Inflammatory macrophage treated with lipopolysaccharide for 1 hour (primary cell): ENCODE measurements around the gene AP3B1.

ENCODE experiments used
- DNase-seq, 2 donors: peaks; one replicate each; pipeline ENCODE4 v3.0.0-alpha.2; 2020 to 2022

AP3B1 gene

GRCh38 chr5:77995793-77996409 is 298.6 kb downstream of the AP3B1 start:
- DNase-seq, result no peak

GRCh38 chr5:77994943-77995342 is 299.6 kb downstream of the AP3B1 start:
- DNase-seq, result no peak

DNA sequence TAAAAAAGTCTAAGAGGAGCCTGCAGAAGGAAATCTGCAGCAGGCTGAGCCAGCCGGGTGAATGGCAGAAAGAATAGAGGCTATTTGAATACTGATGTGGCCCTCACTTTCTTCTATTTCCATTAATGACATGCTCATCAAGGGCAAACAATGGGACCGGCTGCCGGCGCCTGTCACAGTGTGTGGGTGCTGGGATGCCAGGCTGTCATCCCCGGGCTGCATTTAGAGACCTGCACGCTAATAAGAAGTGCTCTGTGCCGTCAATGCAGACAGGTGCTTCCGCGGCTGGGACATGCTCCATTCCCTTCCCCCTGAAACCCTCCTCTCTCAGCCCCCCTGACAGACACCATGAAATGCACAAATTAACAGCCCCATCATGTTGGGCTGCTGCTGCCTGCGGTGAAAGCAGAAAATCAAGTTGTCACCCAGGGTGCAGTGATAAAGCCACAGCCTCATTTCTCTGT is 300.6 kb downstream of the AP3B1 start:
- no peak for DNase-seq

DNA sequence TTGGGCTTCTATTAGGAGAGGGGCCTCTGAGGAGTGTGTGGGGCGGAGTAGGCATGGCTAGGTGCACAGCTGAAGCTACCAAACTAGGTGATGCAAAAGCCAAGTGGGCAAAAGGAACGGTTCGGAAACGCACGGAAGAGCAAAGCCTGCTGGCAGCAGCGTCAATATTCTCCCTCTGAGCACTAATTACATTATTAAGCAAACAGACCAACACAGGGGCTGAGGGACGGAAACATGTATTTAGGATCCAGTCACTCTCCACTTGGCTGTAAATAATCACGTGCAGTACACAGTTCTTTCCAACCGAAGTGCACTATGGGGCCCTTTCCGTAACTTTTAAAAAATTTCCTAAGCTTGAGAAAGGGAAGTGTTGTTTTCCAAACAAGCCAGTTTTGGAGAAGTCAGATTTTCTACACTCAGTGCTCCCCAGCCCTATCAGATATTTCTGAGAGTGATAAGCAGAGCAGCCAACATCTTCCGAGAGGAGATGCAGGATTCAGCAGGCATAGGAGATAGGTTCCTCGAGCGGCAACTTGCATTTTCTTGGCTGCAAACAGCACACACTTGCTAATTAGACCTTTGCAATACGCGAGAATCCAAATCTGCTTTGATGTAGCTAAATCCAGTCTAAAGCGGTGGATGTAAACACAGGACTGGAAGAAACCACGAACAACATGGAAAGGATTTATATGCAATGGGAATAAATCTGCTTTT is 301.2 kb downstream of the AP3B1 start:
- no peak for DNase-seq

DNA sequence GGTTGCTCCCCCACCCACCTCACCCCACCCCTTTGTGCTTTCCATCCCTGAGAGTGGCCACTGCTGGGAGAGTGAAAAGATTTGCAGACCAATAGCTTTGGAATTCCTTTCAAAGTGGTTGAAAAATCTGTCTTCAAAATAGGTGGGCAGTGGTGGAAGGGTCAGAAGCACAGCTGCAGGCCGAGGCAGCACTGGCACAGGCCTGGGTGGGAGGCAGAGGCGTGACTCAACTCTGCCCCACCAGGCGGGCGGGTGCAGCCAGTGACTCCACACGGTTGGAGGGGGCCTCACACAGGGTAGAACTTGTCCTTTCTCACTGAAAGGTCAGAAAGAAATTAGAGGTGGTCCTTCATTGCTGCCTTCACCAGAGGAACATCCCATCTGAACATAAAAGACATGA is 303.4 kb downstream of the AP3B1 start:
- DNase-seq, result no peak

- no peak for DNase-seq
Observed at GRCh38 chr5:77990020-77990419, 304.5 kb downstream of the AP3B1 start.

DNA sequence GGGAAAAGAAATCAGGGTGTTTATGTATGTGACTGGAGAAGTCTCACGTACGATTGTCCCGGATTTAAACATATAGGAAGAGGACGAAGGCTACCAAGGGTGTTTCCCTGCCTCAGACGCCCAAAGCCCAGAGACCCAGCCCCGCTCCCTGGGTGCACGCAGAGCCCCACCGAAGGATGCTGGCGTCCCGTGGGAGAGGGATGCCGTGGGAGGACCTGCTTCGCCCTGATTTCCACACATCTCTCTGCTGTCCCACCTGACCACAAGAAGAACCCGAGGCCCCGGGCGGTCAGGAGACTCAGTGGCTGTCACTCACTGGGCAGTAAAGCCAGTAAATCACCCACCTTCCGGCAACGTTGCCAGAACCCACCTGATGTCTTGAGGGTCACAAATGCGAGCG is 306.5 kb downstream of the AP3B1 start:
- DNase-seq, result no peak

- no peak for DNase-seq
Observed at GRCh38 chr5:77987331-77987730, 307.2 kb downstream of the AP3B1 start.

DNA sequence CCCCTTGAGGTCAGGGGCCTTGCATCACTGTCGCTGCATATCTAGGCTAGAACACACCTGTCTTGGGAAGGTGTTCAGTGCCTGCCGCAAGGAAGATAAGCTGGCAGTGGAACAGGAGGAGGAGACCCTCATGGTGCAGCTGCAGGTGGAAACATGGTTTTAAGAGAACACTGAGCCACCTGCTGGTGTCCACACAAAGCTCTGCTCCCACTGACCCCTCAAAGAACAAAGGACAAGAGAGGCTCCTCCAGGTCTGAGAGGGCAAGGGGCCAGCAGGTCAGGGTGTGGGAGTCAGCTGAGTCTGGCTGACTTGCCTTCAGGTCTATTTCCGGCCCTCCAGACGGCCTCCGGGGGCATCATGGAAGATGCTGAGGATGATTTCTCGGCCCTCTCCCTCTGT is 308.2 kb downstream of the AP3B1 start:
- no peak for DNase-seq

- DNase-seq, result no peak
Observed at GRCh38 chr5:77985247-77985646, 309.3 kb downstream of the AP3B1 start.

- DNase-seq, result no peak
Observed at GRCh38 chr5:77984587-77984986, 309.9 kb downstream of the AP3B1 start.

- no peak for DNase-seq
Observed at GRCh38 chr5:77983482-77984199, 310.9 kb downstream of the AP3B1 start.

DNA sequence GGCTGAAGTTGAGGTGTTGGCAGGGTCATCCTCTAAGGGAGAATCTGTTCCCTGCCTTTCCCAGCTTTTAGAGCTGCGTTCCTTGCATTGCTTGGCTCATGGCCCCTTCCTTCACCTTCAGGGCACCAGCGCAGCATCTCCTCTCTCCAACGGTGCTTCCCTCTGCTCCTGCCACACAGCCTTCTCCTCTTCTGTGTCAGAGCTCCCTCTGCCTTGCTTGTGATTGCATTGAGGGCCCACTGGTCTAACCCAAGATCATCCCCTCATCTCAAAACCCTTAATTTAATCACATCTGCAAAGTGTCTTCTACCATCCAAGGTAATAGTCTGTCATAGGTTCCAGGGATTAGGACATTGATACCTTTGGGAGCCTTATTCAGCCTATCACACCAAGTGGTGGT is 312.7 kb downstream of the AP3B1 start:
- no peak for DNase-seq

GRCh38 chr5:77974576-77974975 is 319.9 kb downstream of the AP3B1 start:
- no peak for DNase-seq

- DNase-seq, result no peak
Observed at GRCh38 chr5:77973253-77973609, 321.3 kb downstream of the AP3B1 start.

DNA sequence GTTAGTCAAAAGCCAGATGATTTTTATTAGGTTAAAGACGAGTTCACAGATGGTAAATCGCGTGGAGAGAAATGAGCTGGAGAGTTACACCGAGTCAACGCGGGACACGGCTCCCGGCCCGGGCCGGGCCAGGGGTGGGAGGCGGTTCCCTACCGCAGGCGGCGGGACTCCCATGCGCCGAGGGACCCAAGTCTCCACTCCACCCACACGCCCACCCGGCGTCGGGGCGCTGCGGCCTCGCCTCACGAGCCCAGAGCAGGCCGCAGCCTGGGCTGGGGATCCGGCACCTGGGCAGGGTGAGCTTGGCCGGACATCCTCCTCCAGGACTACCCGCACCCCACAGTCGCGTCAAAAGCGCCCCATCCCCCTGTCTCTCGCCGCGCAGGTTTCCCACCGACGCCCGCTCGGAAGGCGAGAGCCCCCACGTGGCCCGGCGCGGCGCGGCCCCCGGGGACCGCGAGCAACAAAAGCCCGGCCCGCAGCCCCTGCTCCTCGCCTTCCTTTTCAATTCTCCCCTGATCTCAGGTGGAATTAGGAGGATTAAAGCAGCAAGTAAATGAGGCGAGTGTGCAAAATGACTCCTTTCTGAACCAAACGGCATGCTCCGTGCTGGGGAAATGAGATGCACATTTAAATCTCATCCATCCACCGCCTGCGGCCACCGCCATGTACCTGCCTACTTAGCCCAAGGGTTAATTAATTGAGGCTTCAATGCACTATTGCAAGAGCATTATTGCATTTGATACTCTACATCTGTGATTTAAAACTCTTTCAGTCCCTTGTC is 321.8 kb downstream of the AP3B1 start:
- no peak for DNase-seq

DNA sequence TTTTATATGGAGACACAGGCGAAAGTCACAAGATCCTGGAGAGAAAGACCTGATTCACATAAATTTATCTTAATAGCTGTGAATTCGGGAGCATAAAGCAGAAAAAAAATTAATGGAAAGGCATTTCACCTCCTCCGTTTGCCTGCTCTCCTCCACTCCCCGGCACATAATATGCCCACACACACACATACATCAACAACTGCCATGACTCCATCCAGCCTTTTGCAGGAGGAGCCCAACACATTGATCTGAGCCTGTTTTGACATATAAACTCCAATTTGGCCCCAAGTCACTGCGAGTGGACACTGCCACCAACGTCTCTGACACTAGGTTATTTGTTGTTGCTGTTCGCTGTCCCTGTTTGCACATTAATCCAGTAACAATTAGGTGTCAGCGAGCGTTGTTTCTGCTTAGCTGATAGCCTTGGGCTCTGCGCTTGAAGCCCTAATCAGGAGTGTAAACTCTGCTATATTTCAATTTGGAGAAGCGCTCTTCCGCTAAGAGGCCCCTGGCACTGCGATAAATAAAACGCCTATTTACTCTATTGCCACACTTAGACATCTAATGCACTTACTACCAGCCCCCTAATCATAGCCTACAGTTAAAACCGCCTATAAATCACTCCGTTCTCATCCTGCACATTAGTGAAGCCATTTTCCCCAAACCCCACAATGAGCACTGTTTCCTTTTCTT is 322.6 kb downstream of the AP3B1 start:
- DNase-seq, result no peak

GRCh38 chr5:77970891-77971290 is 323.6 kb downstream of the AP3B1 start:
- no peak for DNase-seq

DNA sequence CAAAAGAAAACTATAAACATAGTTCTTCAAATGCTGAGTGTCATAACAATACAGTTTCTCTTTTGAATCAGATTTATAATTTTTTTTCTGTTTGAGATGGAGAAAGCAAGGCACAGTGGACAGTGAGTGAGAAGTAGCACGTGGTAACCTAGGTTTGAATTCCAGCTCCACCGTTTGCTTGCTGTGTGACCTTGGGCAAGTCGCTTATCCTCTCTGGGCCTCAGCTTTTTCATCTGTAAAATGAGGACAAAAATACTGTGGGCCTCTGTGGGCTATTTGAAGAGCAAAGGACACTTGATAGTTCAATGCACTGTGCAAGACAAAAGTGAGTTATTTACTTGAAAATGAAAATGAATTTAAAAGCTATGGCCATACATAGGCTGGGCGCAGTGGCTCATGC is 330.7 kb downstream of the AP3B1 start:
- DNase-seq, result no peak

DNA sequence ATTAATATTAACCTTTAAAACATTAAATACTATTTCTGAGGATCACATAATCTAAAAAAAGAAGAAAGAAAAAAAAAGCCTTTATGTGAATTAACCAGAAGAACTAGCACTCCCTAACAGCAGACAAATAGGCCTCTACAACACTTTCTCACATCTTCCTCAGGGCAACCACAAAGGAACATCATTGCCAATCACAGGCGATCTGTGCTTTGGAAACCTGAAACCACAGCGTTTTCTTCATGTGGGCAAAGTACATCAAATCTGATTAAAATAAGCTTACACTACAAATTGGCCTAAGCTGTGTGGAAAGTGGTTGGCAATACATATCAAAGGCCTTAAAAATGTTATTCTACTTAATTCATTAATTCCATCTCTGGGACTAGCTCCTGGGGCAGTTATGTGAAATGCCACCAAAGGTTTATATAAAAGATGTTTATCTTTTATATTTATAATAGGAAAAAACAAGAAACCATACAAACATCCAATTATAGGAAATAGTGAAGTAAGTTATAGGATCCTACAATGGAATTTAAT is 333.6 kb downstream of the AP3B1 start:
- no peak for DNase-seq

- DNase-seq, result peak in 1 of 2 donors; percentile 41
Observed at GRCh38 chr5:77960305-77960704, 334.2 kb downstream of the AP3B1 start.

GRCh38 chr5:77958642-77959330 is 335.7 kb downstream of the AP3B1 start:
- DNase-seq, result peak in 1 of 2 donors; percentile 52
